GM21390 (cell line): ENCODE measurements around the gene PHKA2.

Experiments
- ATAC-seq: cut with Tn5 transposase; IDR thresholded peaks from one replicate; pipeline ENCODE4 v1.9.1; 2021; ENCODE audit not compliant: unreplicated experiment

PHKA2 gene

DNA sequence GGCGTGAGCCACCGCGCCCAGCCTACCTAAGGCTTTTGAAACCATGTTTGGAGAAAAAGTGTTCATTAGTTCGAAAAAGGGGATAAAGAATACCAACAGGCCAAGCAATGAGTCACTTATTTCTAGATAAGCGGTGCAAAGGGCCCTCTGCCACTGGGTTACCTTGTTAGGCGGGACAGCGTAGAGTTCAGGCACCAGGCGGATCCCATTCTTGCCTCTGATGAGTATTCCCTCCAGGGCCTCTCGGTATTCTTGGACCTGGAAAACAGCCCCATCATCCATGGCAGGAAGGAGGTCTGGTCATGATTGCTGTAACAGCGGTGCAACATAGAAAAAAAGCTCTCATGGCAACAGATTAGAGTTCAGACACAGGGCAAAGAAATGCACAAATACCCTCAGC lies 48.0 kb downstream of the PHKA2 start:
- ATAC-seq, result no peak

GRCh38 chrX:18934708-18935107 lies 49.2 kb downstream of the PHKA2 start:
- no peak for ATAC-seq

DNA sequence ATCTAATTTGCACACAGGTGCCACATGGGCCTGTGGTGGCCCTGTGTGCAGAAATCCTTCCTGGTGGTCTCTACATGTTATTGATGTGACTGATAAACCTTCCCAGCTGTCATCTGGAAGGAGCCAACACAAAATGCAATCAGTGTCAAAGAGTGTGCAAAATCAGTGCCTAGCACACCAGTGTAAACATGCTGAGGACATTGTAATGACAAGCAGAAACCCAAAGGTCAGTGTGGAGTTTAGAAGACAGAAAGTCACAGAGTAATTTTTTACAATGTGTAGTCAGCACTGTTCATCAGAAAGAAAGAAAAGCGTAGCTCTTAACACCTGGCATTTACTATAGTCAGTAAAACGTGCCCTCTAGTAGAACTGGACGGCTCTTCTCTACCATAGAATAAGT lies 50.3 kb downstream of the PHKA2 start:
- no peak for ATAC-seq

DNA sequence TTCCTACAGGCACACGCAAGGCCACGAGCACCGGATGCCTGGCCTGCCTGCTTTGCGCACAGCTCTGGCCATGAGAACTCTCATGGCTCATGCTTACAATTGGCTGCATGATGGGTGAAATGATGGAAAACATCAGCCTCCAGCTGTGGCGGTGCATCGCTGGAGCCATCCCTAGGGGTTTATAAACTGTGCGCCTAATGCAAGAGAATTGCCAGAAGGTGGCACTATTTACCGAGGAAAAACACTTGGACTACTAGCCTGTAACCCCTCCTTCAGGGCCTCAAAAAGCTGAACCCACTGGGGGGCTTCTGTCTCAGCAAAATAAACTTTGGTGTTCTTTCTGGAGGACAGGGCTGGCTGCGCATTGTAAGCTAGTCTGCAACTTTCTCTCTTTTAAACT lies 51.9 kb downstream of the PHKA2 start:
- no peak for ATAC-seq

- no peak for ATAC-seq
Observed at GRCh38 chrX:18929775-18930174, 54.1 kb downstream of the PHKA2 start.

- no peak for ATAC-seq
Observed at GRCh38 chrX:18927558-18927957, 56.4 kb downstream of the PHKA2 start.

DNA sequence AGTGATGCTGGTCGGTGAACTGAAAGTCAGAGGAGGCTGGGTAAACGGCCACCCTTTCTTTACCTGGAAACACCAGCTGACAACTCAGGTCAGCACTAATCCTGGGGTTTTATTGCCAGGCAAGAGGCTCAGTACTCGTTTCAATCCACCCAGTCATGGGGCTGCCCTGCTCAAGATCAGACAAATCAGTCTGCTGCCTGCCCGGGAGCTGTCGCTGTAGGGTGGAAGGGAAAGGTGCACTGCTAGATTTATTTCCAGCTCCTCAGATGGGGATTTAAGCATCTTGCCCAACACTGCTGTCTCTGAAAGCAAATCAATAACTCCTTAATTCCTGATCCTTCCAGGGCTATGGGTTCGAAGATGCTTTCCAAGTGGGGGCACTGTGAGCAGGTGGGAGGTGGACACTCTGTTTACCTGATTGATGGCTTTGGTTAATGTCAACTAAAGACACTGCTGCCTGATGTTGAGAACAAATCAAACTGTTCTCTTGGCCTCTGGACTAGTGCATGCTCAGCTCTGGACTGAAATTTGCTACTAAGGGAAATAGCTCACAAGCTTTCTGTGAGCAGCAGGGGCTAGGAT lies 59.3 kb downstream of the PHKA2 start:
- no peak for ATAC-seq

- ATAC-seq, result no peak
Observed at GRCh38 chrX:18920566-18920965, 63.3 kb downstream of the PHKA2 start.

- ATAC-seq, result no peak
Observed at GRCh38 chrX:18920079-18920478, 63.8 kb downstream of the PHKA2 start.

- no peak for ATAC-seq
Observed at GRCh38 chrX:18917831-18918230, 66.1 kb downstream of the PHKA2 start.

- no peak for ATAC-seq
Observed at GRCh38 chrX:18906286-18906685, 77.6 kb downstream of the PHKA2 start.

- ATAC-seq, result no peak
Observed at GRCh38 chrX:18900401-18900976, 83.4 kb downstream of the PHKA2 start.

DNA sequence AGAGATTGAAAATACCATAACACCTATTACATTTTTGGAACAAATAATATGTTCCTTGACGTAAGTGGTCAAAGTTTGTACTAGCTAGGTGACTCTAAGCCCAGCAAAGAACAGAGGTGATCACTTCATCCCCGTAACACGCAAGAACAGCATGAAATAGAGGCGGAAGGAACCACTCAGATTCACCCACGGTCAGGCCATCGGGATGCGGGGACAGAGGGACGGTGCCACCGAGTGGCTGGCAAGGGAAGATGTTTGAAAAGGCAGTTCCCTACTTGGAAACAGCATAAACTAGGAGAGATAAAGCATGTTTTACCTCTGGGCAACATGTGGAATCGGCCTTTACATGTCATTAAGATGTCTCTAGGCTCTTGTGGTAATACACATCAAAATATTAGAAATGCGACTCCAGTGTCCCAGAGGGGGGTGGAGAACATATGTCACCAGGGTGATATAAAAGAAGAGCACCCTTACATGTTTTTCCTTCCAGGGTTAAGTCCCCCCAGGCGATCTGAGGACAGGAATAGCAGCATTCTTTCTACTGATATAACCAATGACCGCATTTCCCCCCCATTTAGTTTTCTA lies 84.0 kb downstream of the PHKA2 start:
- no peak for ATAC-seq

GRCh38 chrX:18898492-18898891 lies 85.4 kb downstream of the PHKA2 start:
- ATAC-seq, result no peak

GRCh38 chrX:18898091-18898490 lies 85.8 kb downstream of the PHKA2 start:
- ATAC-seq, result no peak

- ATAC-seq, result no peak
Observed at GRCh38 chrX:18897611-18898010, 86.3 kb downstream of the PHKA2 start.

DNA sequence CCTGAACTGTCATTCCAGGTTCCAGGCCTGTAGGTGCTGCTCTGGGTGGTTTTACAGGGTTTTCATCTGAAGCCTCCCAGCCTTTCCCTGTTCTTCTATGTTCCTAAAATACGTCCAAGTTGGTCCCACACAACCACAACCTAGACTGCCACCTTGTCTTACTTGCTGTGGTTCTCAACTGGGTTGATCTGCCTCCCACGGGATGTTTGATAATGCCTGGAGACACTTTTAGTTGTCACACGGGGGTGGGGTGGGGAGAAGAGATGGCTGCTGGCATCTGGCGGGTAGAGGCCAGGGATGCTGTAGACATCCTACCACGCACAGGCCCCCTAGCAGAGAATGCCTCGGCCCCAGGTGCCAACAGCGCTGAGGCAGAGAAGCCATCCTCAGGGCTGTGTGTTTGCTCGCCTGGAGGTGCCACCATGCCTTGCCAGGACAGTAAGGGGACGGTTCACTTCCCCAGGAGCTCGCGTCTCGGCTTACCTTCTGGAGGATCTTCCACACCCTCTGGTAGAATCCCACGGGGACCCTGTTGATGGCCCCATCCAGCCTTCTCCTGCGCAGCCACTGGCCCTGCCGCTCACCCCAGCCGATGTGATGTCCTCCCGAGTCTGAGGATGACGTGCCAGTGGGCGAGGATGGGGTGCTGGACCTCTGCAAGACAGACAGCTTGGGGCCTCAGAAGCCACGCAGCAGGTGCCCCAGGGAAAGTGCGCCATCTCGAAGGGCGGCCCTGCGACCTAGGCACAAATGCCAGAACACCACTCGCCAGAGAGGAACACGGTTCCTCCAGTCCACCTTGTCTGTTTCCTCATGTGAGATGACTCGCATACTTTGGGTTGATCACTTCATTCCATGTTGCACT lies 87.0 kb downstream of the PHKA2 start:
- no peak for ATAC-seq

GRCh38 chrX:18895189-18895951 lies 88.5 kb downstream of the PHKA2 start:
- no peak for ATAC-seq

DNA sequence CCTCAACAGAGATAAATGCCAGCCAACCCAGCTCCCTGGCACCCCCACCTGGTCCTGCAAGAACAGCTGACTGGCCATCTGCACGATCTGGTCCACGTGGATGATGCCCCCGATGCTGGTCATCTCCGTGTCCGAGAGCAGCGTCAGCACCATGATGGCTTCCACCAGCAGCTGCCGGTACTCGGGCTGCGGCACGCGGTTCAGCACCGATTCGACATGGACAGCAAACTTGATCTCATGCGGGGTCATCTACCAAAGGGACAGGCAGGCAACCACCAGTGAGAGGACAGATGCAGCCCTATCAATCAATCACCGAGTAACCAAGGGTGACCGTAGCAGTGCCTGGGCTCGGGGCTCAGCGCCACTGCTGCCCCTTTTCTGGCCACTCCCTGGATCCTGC lies 89.8 kb downstream of the PHKA2 start:
- ATAC-seq, result no peak

- ATAC-seq, result no peak
Observed at GRCh38 chrX:18893536-18893935, 90.4 kb downstream of the PHKA2 start.

DNA sequence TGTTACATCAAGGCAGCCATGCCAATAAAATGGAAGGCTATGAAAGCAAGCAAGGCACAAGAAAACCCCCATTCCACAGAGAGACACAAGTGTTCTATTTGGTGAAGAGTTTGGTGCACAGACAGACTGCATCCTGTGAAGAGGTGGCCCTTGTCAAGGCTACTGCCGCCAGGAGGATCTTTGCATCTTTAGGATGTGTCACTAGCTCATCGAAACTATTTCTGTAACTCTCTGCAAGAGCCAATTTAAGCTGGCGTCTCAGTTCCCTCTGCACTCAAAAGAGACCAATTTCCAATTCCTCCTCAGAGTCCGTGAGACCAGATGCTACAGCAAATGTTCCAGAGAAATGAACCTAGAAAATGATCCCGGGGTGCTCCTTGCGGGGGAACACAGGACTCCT lies 91.0 kb downstream of the PHKA2 start:
- ATAC-seq, result no peak
